Activated CD4-positive, alpha-beta T cell treated with anti-CD3 and anti-CD28 coated beads, Interleukin-2, amount 50 U/mL, for 16 hours (primary cell): ENCODE measurements around the gene FGFRL1.
A peak's percentile ranks its signal among the peaks of the same experiment; 100 is the strongest.
"Not testable (repeated sequence)": the region's sequence is repeated elsewhere in the genome, so short reads cannot be mapped to it uniquely, and the experiment has no call there.

Source experiments
- DNase-seq: peaks from one replicate; pipeline ENCODE4 v3.0.0-alpha.2; 2020

Gene FGFRL1

DNA sequence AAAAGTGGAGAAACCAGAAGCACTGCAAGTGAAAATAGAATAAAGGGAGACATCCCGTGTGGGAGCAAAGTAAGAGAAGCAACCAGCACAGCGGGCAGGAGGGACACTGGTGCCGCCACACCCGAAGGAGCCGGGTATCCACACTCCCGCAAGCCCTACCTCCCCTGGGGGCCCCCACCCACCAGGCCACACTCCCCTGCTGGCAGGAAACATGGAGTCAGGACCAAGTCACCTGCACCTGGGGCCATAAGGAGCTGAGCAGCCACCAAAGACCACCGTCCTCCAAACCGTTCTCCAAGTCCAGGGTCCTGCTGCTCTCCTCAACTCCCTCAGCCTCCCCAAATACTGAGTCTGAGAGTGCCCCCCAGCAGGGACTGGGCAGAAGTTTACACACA, 30.5 kb downstream of the FGFRL1 start:
- DNase-seq = no peak

GRCh38 chr4:1042352-1043055, 31.1 kb downstream of the FGFRL1 start:
- DNase-seq = no peak

DNA sequence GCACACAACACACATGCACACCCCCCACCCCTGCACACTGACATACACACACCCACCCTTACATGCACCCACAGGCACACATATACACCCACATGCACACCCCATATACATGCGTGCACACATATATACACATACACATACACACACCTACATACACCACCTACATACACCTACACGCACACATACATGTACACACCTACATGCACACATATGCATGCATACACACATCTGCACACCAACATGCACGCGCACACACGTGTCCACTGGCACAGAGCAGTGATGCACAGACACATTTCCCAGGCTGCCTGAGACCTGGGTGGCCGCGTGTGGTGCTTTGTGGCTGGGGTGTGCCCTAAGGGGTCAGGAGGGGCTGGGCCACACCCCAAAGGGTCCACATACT, 31.7 kb downstream of the FGFRL1 start:
- DNase-seq = no peak

- DNase-seq = peak; percentile 27
Observed at GRCh38 chr4:1043651-1044468, 32.4 kb downstream of the FGFRL1 start.

DNA sequence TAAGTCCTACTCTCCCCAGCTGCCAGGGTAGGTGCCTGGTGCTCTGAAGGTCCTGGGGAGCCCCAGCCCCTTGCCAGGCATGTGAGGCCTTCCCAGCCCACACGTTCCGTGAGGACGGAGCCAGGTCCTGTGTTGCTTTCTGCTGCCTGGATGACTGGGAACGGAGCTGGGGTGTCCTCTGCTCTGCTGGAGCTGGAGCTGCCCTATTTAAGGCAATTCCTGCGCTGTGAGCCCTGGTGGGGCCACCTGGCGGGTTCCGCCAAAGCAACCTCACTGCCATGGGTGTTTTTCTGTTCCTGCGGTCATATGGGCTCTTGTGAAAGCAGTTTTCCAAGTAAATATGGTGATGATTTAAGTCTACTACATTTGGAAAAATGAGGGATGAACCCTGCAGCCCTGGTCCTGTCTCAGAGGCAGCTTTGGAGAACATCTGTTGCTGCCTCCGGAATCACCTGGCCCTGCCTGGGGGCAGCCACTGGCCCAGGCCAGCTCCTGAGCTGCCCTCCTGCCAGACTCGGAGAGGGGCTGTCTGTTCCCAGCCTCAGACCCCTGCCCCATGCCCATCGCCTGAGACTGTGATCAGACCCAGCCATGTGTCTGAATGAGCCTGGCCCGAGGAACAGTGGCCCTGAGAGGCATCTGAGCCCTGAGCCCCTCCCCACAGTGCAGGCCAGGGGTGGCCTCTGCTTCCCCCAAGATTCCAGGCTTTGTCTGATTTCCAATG, 33.2 kb downstream of the FGFRL1 start:
- DNase-seq = no peak

DNA sequence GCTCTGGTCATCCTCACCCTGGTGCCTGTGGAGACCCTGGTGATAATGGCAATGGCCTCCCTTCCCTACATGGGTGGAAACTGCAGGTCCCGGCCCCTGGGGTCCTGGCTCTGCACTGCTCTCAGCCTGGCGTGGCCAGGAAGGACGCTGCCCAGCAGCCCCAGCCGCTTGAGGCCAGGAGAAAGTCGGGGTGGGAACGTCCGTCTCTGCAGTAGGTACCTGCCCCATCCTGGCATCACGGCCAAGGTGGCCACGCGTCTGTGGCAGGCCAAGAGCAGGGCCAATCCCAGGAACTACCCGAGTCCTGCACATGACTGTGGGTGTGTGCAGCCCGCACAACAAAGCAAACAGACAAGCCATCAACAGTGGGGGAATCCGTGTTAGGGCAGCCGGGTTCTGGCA, 33.8 kb downstream of the FGFRL1 start:
- DNase-seq = no peak

DNA sequence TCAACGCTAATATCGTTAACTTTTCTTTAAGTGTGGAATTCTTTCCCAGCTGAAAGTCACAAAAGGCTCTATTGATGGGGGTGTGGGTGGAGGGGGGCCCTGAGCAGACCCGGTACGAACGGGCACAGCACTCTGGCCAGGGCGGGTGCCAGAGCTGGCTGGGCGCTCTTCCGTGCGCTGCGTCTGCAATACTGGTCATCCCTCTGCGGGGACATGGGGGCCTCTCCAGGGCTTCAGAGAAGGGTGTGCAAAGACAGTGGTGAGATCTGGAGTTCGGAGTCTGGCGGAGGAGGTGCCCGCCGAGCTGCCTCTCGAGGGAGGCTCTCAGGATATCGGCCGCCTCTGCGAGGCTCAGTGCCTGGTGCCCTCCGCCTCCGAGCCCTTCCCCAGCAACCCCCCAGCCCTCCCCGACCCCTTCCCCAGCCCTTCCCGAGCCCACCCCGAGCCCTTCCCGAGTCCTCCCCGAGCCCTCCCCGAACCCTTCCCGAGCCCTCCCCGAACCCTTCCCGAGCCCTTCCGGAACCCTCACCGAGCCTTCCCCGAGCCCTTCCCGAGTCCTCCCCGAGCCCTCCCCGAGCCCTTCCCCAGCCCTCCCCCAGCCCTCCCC, 34.3 kb downstream of the FGFRL1 start:
- no peak for DNase-seq

- DNase-seq = not testable (repeated sequence)
Observed at GRCh38 chr4:1046581-1047011, 35.2 kb downstream of the FGFRL1 start.

- no peak for DNase-seq
Observed at GRCh38 chr4:1047106-1047975, 35.9 kb downstream of the FGFRL1 start.

DNA sequence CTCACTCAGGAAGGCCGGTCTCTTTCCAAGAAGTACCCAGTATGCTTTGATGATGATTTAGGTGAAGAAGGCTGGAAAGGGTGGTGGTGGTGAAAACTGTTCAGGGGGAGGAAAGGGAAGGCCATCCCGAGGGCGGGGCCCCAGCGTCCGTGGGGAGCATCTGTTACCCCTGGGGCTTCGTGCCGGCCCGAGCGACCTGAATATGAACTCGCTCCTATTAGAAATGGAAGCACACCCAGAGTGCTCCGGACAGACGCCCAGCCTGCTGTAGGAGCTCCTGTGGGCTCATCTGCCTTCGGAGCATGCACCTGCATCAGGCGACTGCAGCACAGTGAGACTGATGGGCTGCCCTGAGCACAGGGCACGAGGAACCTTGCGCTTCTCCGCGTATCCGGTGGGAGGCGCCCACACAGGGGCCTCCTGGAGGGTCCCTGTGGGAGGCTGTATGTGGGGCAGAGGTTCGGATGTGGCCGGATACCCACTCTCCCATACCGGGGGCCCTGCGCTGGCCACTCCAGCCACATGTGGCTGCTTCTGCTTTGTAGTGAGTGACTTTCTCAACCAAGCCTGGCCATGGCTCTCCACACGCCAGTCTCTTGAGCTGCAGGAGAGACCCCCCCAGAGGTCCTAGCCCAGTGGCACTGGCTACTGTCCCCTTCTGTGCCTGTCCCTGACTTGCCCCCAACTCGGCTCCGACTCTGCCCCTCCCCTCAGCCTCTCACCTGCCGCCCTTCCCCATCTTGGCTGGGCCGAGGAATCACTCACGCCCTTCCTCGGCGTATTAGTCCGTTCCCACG, 36.7 kb downstream of the FGFRL1 start:
- no peak for DNase-seq

GRCh38 chr4:1048773-1049590, 37.6 kb downstream of the FGFRL1 start:
- DNase-seq = no peak

DNA sequence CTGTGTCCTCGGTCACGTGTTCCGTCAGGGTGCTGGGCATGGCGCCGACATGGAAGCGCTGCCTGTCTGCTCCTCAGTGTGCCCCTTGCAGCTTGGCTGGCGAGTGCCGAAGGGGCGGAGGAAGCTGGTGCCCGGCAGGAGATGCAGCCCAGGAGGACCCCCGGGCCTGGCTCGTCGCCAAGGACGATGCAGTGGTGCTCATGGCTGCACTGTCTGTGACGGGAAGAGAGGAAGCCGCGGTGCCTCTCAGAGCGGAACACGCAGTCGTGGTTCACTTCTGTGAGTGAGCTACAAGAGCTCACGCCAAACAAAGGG, 38.1 kb downstream of the FGFRL1 start:
- no peak for DNase-seq

- no peak for DNase-seq
Observed at GRCh38 chr4:1050486-1051213, 39.2 kb downstream of the FGFRL1 start.

GRCh38 chr4:1051472-1051871, 40.0 kb downstream of the FGFRL1 start:
- DNase-seq = no peak

DNA sequence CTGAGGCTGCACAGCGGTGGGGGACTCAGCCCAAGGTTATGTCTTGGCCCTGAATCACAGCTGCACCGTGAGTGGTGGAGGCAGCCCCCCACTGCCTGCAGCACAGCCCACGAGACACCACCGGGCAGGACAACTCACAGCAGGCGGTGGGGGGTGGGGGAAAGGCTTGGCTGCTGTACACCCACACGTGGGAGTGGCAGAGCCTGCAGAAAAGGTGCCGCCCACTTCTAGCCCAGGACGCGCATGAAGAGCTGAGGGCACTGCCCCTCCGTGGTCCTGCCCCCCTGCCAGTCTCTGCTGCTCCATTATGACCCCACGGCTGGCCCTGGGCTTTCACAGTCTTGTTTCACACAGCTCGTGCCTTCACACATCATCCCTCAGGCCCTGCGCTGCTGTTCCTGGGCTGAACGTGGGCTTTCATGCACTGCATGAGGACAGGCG, 40.8 kb downstream of the FGFRL1 start:
- no peak for DNase-seq

- DNase-seq = no peak
Observed at GRCh38 chr4:1053080-1053661, 41.7 kb downstream of the FGFRL1 start.

GRCh38 chr4:1053891-1054290, 42.5 kb downstream of the FGFRL1 start:
- not testable (repeated sequence) for DNase-seq

- not testable (repeated sequence) for DNase-seq
Observed at GRCh38 chr4:1054696-1055242, 43.3 kb downstream of the FGFRL1 start.

GRCh38 chr4:1055243-1055701, 43.8 kb downstream of the FGFRL1 start:
- not testable (repeated sequence) for DNase-seq
